Measurements from ENCODE around the gene ASAH2.
"Not testable (repeated sequence)": the region's sequence is repeated elsewhere in the genome, so short reads cannot be mapped to it uniquely, and the experiment has no call there.

Gene ASAH2

GRCh38 chr10:50275650-50276235 is 24.4 kb upstream of the ASAH2 start:
- Mint-ChIP-seq H3K4me3 (no peak overlapping the region), H3K36me3 (ENCODE audit: low read depth) (no peaks in the 10 kb centered on the region), H3K9me3 (peaks cover 3% of the 10 kb centered on the region), H3K4me1 (ENCODE audit: low read depth) (no peaks in the 10 kb centered on the region), H3K27me3 (ENCODE audit: low read depth) (peaks cover 39% of the 10 kb centered on the region), H3K27ac (no peak overlapping the region)

GRCh38 chr10:50272531-50272930 is 21.2 kb upstream of the ASAH2 start:
- Mint-ChIP-seq H3K4me1 (ENCODE audit: low read depth) (no peaks in the 10 kb centered on the region), H3K4me3 (no peak overlapping the region), H3K27ac (no peak overlapping the region), H3K9me3 (peaks cover 3% of the 10 kb centered on the region), H3K36me3 (ENCODE audit: low read depth) (no peaks in the 10 kb centered on the region), H3K27me3 (ENCODE audit: low read depth) (peaks cover 29% of the 10 kb centered on the region)

- no peaks in the 10 kb centered on the region for H3K36me3 Mint-ChIP-seq (ENCODE audit: low read depth)
- H3K4me3 Mint-ChIP-seq: no peak overlapping the region
- peaks cover 26% of the 10 kb centered on the region for H3K27me3 Mint-ChIP-seq (ENCODE audit: low read depth)
- H3K4me1 Mint-ChIP-seq (ENCODE audit: low read depth): no peaks in the 10 kb centered on the region
- peaks cover 3% of the 10 kb centered on the region for H3K9me3 Mint-ChIP-seq
- no peak overlapping the region for H3K27ac Mint-ChIP-seq
Observed at GRCh38 chr10:50271564-50272250, 20.4 kb upstream of the ASAH2 start.

- H3K27ac Mint-ChIP-seq; H3K4me1 Mint-ChIP-seq (ENCODE audit: low read depth); H3K4me3 Mint-ChIP-seq; H3K36me3 Mint-ChIP-seq (ENCODE audit: low read depth); H3K9me3 Mint-ChIP-seq: not testable (repeated sequence)
- peaks cover 41% of the 10 kb centered on the region for H3K27me3 Mint-ChIP-seq (ENCODE audit: low read depth)
Observed at GRCh38 chr10:50267877-50268276, 16.6 kb upstream of the ASAH2 start.

GRCh38 chr10:50262625-50263024 is 11.3 kb upstream of the ASAH2 start:
- Mint-ChIP-seq H3K4me1 (ENCODE audit: low read depth) (peaks cover 11% of the 10 kb centered on the region), H3K27me3 (ENCODE audit: low read depth) (peaks cover 35% of the 10 kb centered on the region)
- not testable (repeated sequence) for H3K36me3 Mint-ChIP-seq (ENCODE audit: low read depth); H3K4me3 Mint-ChIP-seq; H3K9me3 Mint-ChIP-seq; H3K27ac Mint-ChIP-seq

GRCh38 chr10:50260791-50261281 is 9.5 kb upstream of the ASAH2 start:
- Mint-ChIP-seq H3K27ac (no peak overlapping the region), H3K27me3 (ENCODE audit: low read depth) (peaks cover 37% of the 10 kb centered on the region), H3K4me3 (no peak overlapping the region), H3K9me3 (no peaks in the 10 kb centered on the region), H3K36me3 (ENCODE audit: low read depth) (no peaks in the 10 kb centered on the region), H3K4me1 (ENCODE audit: low read depth) (peaks cover 11% of the 10 kb centered on the region)

GRCh38 chr10:50254479-50254878 is 3.2 kb upstream of the ASAH2 start:
- Mint-ChIP-seq H3K27me3 (ENCODE audit: low read depth) (peaks cover 60% of the 10 kb centered on the region), H3K4me3 (no peak overlapping the region), H3K9me3 (no peaks in the 10 kb centered on the region), H3K36me3 (ENCODE audit: low read depth) (no peaks in the 10 kb centered on the region), H3K27ac (no peak overlapping the region), H3K4me1 (ENCODE audit: low read depth) (no peaks in the 10 kb centered on the region)

GRCh38 chr10:50250096-50250854 is 1.0 kb downstream of the ASAH2 start:
- H3K27ac Mint-ChIP-seq: no peak overlapping the region

GRCh38 chr10:50248598-50248997 is 2.7 kb downstream of the ASAH2 start:
- peaks cover 39% of the 10 kb centered on the region for H3K27me3 Mint-ChIP-seq (ENCODE audit: low read depth)
- H3K4me1 Mint-ChIP-seq (ENCODE audit: low read depth): no peaks in the 10 kb centered on the region

More at GRCh38 chr10:50250096-50250854, 1.0 kb downstream of the ASAH2 start:
- Mint-ChIP-seq H3K36me3 (ENCODE audit: low read depth) (no peaks in the 10 kb centered on the region), H3K27me3 (ENCODE audit: low read depth) (peaks cover 52% of the 10 kb centered on the region), H3K4me1 (ENCODE audit: low read depth) (no peaks in the 10 kb centered on the region), H3K9me3 (no peaks in the 10 kb centered on the region), H3K4me3 (no peak overlapping the region)

GRCh38 chr10:50248062-50248461 is 3.3 kb downstream of the ASAH2 start:
- Mint-ChIP-seq H3K9me3 (no peaks in the 10 kb centered on the region), H3K4me1 (ENCODE audit: low read depth) (no peaks in the 10 kb centered on the region), H3K36me3 (ENCODE audit: low read depth) (no peaks in the 10 kb centered on the region), H3K4me3 (no peak overlapping the region), H3K27me3 (ENCODE audit: low read depth) (peaks cover 34% of the 10 kb centered on the region), H3K27ac (no peak overlapping the region)

More at GRCh38 chr10:50248598-50248997, 2.7 kb downstream of the ASAH2 start:
- H3K36me3 Mint-ChIP-seq (ENCODE audit: low read depth): no peaks in the 10 kb centered on the region
- H3K27ac Mint-ChIP-seq: no peak overlapping the region
- H3K9me3 Mint-ChIP-seq: no peaks in the 10 kb centered on the region
- H3K4me3 Mint-ChIP-seq: no peak overlapping the region

- H3K9me3 Mint-ChIP-seq: peaks cover 6% of the 10 kb centered on the region
- H3K27me3 Mint-ChIP-seq (ENCODE audit: low read depth): peaks cover 34% of the 10 kb centered on the region
- H3K27ac Mint-ChIP-seq: no peak overlapping the region
- H3K4me1 Mint-ChIP-seq (ENCODE audit: low read depth): no peaks in the 10 kb centered on the region
- H3K36me3 Mint-ChIP-seq (ENCODE audit: low read depth): no peaks in the 10 kb centered on the region
- H3K4me3 Mint-ChIP-seq: no peak overlapping the region
Observed at GRCh38 chr10:50244201-50244600, 7.1 kb downstream of the ASAH2 start.

GRCh38 chr10:50242777-50243176 is 8.5 kb downstream of the ASAH2 start:
- H3K27me3 Mint-ChIP-seq (ENCODE audit: low read depth): peaks cover 34% of the 10 kb centered on the region
- H3K4me3 Mint-ChIP-seq: no peak overlapping the region
- H3K9me3 Mint-ChIP-seq: peaks cover 6% of the 10 kb centered on the region
- H3K27ac Mint-ChIP-seq: no peak overlapping the region
- no peaks in the 10 kb centered on the region for H3K36me3 Mint-ChIP-seq (ENCODE audit: low read depth)
- no peaks in the 10 kb centered on the region for H3K4me1 Mint-ChIP-seq (ENCODE audit: low read depth)

GRCh38 chr10:50241478-50241877 is 9.8 kb downstream of the ASAH2 start:
- H3K27me3 Mint-ChIP-seq (ENCODE audit: low read depth): peaks cover 34% of the 10 kb centered on the region
- not testable (repeated sequence) for H3K4me1 Mint-ChIP-seq (ENCODE audit: low read depth); H3K4me3 Mint-ChIP-seq; H3K27ac Mint-ChIP-seq; H3K9me3 Mint-ChIP-seq; H3K36me3 Mint-ChIP-seq (ENCODE audit: low read depth)

GRCh38 chr10:50234486-50234885 is 16.8 kb downstream of the ASAH2 start:
- H3K9me3 Mint-ChIP-seq: no peaks in the 10 kb centered on the region
- no peak overlapping the region for H3K27ac Mint-ChIP-seq
- H3K36me3 Mint-ChIP-seq (ENCODE audit: low read depth): no peaks in the 10 kb centered on the region
- no peaks in the 10 kb centered on the region for H3K4me1 Mint-ChIP-seq (ENCODE audit: low read depth)
- no peak overlapping the region for H3K4me3 Mint-ChIP-seq
- H3K27me3 Mint-ChIP-seq (ENCODE audit: low read depth): peaks cover 62% of the 10 kb centered on the region

- H3K4me1 Mint-ChIP-seq (ENCODE audit: low read depth): no peaks in the 10 kb centered on the region
- no peaks in the 10 kb centered on the region for H3K36me3 Mint-ChIP-seq (ENCODE audit: low read depth)
- no peak overlapping the region for H3K4me3 Mint-ChIP-seq
- no peaks in the 10 kb centered on the region for H3K9me3 Mint-ChIP-seq
- peaks cover 71% of the 10 kb centered on the region for H3K27me3 Mint-ChIP-seq (ENCODE audit: low read depth)
- no peak overlapping the region for H3K27ac Mint-ChIP-seq
Observed at GRCh38 chr10:50232261-50232639, 19.1 kb downstream of the ASAH2 start.
